HepG2 (cell line): Measurements from ENCODE around the gene RRP12. TPM values are rescaled to one million over a fixed set of nuclear protein-coding genes. Genes with fewer than 3 reads are reported as not detected.

Experiments
- ARNT2 ChIP-seq: sonication (generic); formaldehyde crosslinking; IDR thresholded peaks from 2 replicates; pipeline ENCODE4 v1.8.0; 2022; ENCODE audit warnings: mild to moderate bottlenecking, low read depth, missing genetic modification reagents, moderate library complexity
- CC2D1A ChIP-seq: sonication (generic); formaldehyde crosslinking; IDR thresholded peaks from 2 replicates; pipeline ENCODE4 v1.8.1; 2023; ENCODE audit warnings: mild to moderate bottlenecking, missing genetic modification reagents
- DNMT3B ChIP-seq: conservative IDR thresholded peaks from 2 replicates; pipeline ENCODE4 v1.6.1; 2016; ENCODE audit warnings: missing biosample characterization, control low read depth
- EZH2 ChIP-seq: conservative IDR thresholded peaks from 2 replicates; pipeline ENCODE4 v1.6.1; 2012; ENCODE audit warnings: mild to moderate bottlenecking, low read depth, low read length, moderate library complexity
- FOXK1 ChIP-seq: sonication (generic); formaldehyde crosslinking; IDR thresholded peaks from 2 replicates; pipeline ENCODE4 v1.4.0; 2020; ENCODE audit warnings: low read depth, missing genetic modification reagents, borderline replicate concordance
- HNRNPLL ChIP-seq: fragments of 200-400 bp; formaldehyde crosslinking; IDR thresholded peaks from 2 replicates; pipeline ENCODE4 v1.6.1; 2017; ENCODE audit warnings: mild to moderate bottlenecking, low read depth, low read length; ENCODE audit not compliant: poor library complexity, severe bottlenecking
- KLF6 ChIP-seq: IDR thresholded peaks from 2 replicates; pipeline ENCODE4 v1.8.0; 2016; ENCODE audit warnings: missing biosample characterization, missing genetic modification reagents
- LBX2 ChIP-seq: sonication (generic); formaldehyde crosslinking; IDR thresholded peaks from 2 replicates; pipeline ENCODE4 v1.5.0; 2020; ENCODE audit warnings: missing genetic modification reagents, mild to moderate bottlenecking, borderline replicate concordance
- REXO4 ChIP-seq: sonication (generic); formaldehyde crosslinking; IDR thresholded peaks from 2 replicates; pipeline ENCODE4 v1.8.0; 2022; ENCODE audit warnings: missing genetic modification reagents, mild to moderate bottlenecking, borderline replicate concordance
- SMARCC2 ChIP-seq: fragments of 450-650 bp; IDR thresholded peaks from 2 replicates; pipeline ENCODE4 v1.6.1; 2017; ENCODE audit warnings: antibody characterized with exemption, mild to moderate bottlenecking
- TFAP4 ChIP-seq: sonication (generic); IDR thresholded peaks from 2 replicates; pipeline ENCODE4 v1.6.1; 2016; ENCODE audit warnings: low read depth, borderline replicate concordance
- TFE3 ChIP-seq: IDR thresholded peaks from 2 replicates; pipeline ENCODE4 v1.6.1; 2016
- ZFP41 ChIP-seq: sonication (generic); formaldehyde crosslinking; IDR thresholded peaks from 2 replicates; pipeline ENCODE4 v1.4.0; 2020; ENCODE audit warnings: mild to moderate bottlenecking, missing genetic modification reagents, borderline replicate concordance
- ZFP82 ChIP-seq: sonication (generic); formaldehyde crosslinking; IDR thresholded peaks from 2 replicates; pipeline ENCODE4 v1.5.1; 2020; ENCODE audit warnings: mild to moderate bottlenecking, missing genetic modification reagents, borderline replicate concordance
- ZNF446 ChIP-seq: sonication (generic); formaldehyde crosslinking; IDR thresholded peaks from 2 replicates; pipeline ENCODE4 v1.5.0; 2020; ENCODE audit warnings: mild to moderate bottlenecking, missing genetic modification reagents
- ZNF512B ChIP-seq: sonication (generic); formaldehyde crosslinking; IDR thresholded peaks from 2 replicates; pipeline ENCODE4 v1.5.1; 2020; ENCODE audit warnings: missing genetic modification reagents, mild to moderate bottlenecking, borderline replicate concordance
- ZNF597 ChIP-seq: sonication (generic); formaldehyde crosslinking; IDR thresholded peaks from 2 replicates; pipeline ENCODE4 v1.5.0; 2020; ENCODE audit warnings: missing genetic modification reagents
- ZNF598 ChIP-seq: sonication (generic); formaldehyde crosslinking; IDR thresholded peaks from 2 replicates; pipeline ENCODE4 v1.5.1; 2020; ENCODE audit warnings: mild to moderate bottlenecking, missing genetic modification reagents, borderline replicate concordance
- ZNF792 ChIP-seq: IDR thresholded peaks from 2 replicates; pipeline ENCODE4 v1.6.1; 2016
- ZNF83 ChIP-seq: sonication (generic); formaldehyde crosslinking; IDR thresholded peaks from 2 replicates; pipeline ENCODE4 v1.4.0; 2020; ENCODE audit warnings: missing genetic modification reagents, mild to moderate bottlenecking, borderline replicate concordance
- ZSCAN30 ChIP-seq: sonication (generic); formaldehyde crosslinking; IDR thresholded peaks from 2 replicates; pipeline ENCODE4 v1.5.0; 2020; ENCODE audit warnings: mild to moderate bottlenecking, missing genetic modification reagents
- polyA plus RNA-seq, 8 experiments: library from polyadenylated mRNA; depleted of rRNA in 3 of 8; stranded (reverse) in 7 of 8; unstranded in 1 of 8; fragments of >200 nt; fragmentation: Illumina TruSeq in 4 of 8; extraction: Trizol in 4 of 8; gene quantifications; 2 replicates each; pipeline versions ENCODE4 v1.2.1 to v1.2.3, GENCODE V29; 2011 to 2016; ENCODE audit warnings: low read depth in 4 of 8, missing spikeins in 1 of 8, mixed read lengths in 1 of 8; ENCODE audit not compliant: insufficient read depth in 1 of 8
- total RNA-seq, 5 experiments: library from RNA; depleted of rRNA; stranded (reverse); fragments of >200 nt; fragmentation: Illumina TruSeq; extraction: Trizol; gene quantifications; 2 replicates each; pipeline ENCODE4 v1.2.3, GENCODE V29; 2016; ENCODE audit warnings: low read depth in 1 of 5

Gene RRP12
- total and polyA plus RNA-seq, 2 of the 13 experiments (the other 11 are each of a cell fraction or from before 2014, with no cell fraction given): 13.2 to 39.4 TPM

GRCh38 chr10:97319671-97320479 is 81.3 kb downstream of the RRP12 start (continued):
- TF ChIP-seq ZNF83 (CRISPR knock-in tag) (no peak), SMARCC2 (no peak), ZNF446 (CRISPR knock-in tag) (peak; percentile 89), HNRNPLL (peak; percentile 70), FOXK1 (no peak), ZNF598 (CRISPR knock-in tag) (no peak), KLF6 (CRISPR knock-in tag) (no peak), EZH2 (no peak), LBX2 (CRISPR knock-in tag) (no peak), DNMT3B (CRISPR knock-in tag) (no peak), TFE3 (CRISPR knock-in tag) (no peak), ZFP82 (CRISPR knock-in tag) (peak; percentile 69; the same call in 1 of the 2 replicates), CC2D1A (CRISPR knock-in tag) (no peak), REXO4 (CRISPR knock-in tag) (no peak), TFAP4 (no peak), ZNF792 (0 out of 2 replicates have a peak, but pooled peaks have one; percentile 37), ZSCAN30 (CRISPR knock-in tag) (no peak), ARNT2 (CRISPR knock-in tag) (no peak), ZFP41 (CRISPR knock-in tag) (no peak), ZNF512B (CRISPR knock-in tag) (no peak), ZNF597 (CRISPR knock-in tag) (no peak)
